Endothelial cell of umbilical vein (primary cell): ENCODE measurements around the gene SHISA9. TPM values are rescaled to one million over a fixed set of nuclear protein-coding genes. Genes with fewer than 3 reads are reported as not detected.

Experiments
- BruUV-seq: library from RNA; stranded (reverse); fragments of 400-500 nt; replicated peaks from 2 replicates; lab custom pipeline; 2021; lab: Mats Ljungman, UMichigan
- CTCF ChIA-PET: fragments of 300-600, 350-600 bp; sonication (Branson Sonifier 250); formaldehyde crosslinking; loops from one replicate; lab custom pipeline; 2021; ENCODE audit warnings: antibody characterized with exemption, inconsistent platforms; lab: Charles Lee
- POLR2A ChIA-PET: fragments of 300-600, 350-600 bp; sonication (Branson Sonifier 250); formaldehyde crosslinking; loops from one replicate; lab custom pipeline; 2021; ENCODE audit warnings: antibody characterized with exemption, inconsistent platforms; lab: Charles Lee
- DNase-seq: peaks from one replicate; pipeline ENCODE4 v3.0.0-alpha.2; 2011; ENCODE audit warnings: low read depth, low spot score
- FAIRE-seq: peaks from 2 replicates; lab custom pipeline; 2011; peaks lifted over from hg19 to GRCh38; lab: Jason Lieb, UNC
- H2AFZ ChIP-seq: 2 replicates; pipeline ENCODE4 v1.6.0; 2012; ENCODE audit warnings: low read depth, low read length, control low read depth, inconsistent platforms
- H3K27ac ChIP-seq: 2 replicates; pipeline ENCODE4 v1.5.1; 2011; ENCODE audit warnings: low read depth, mild to moderate bottlenecking, control low read depth, low read length, moderate library complexity; ENCODE audit not compliant: insufficient read depth
- H3K27me3 ChIP-seq, 2 experiments: 2 replicates each; pipeline versions ENCODE4 v1.6.0 to v1.6.1; 2011; ENCODE audit warnings: low read length in 2 of 2, mixed read lengths in 1 of 2; ENCODE audit not compliant: control insufficient read depth in 2 of 2, insufficient read depth in 2 of 2
- H3K36me3 ChIP-seq, 2 experiments: 2 replicates in 1 of 2; 3 replicates in 1 of 2; pipeline ENCODE4 v1.5.1; 2011; ENCODE audit warnings: low read length in 2 of 2, mild to moderate bottlenecking in 1 of 2, moderate library complexity in 1 of 2; ENCODE audit not compliant: control insufficient read depth in 2 of 2, insufficient read depth in 2 of 2; ENCODE audit errors: extremely low read depth in 1 of 2
- H3K4me1 ChIP-seq: 3 replicates; pipeline ENCODE4 v1.5.1; 2011; ENCODE audit warnings: mild to moderate bottlenecking, low read length; ENCODE audit not compliant: control insufficient read depth, insufficient read depth; ENCODE audit errors: extremely low read depth
- H3K4me2 ChIP-seq: 2 replicates; pipeline ENCODE4 v1.6.1; 2011; ENCODE audit warnings: low read length, control low read depth, mixed read lengths; ENCODE audit not compliant: insufficient read depth
- H3K4me3 ChIP-seq, 3 experiments: fragments of 200-600 bp in 1 of 3; sonication (generic), shearing (Covaris generic) in 1 of 3; replicated peaks in 1 of 3; 2 replicates each; pipeline ENCODE4 v1.5.1; 2011 to 2016; ENCODE audit warnings: control low read depth in 3 of 3, low read length in 3 of 3, mild to moderate bottlenecking in 2 of 3, inconsistent platforms in 1 of 3, low read depth in 1 of 3, moderate library complexity in 1 of 3; ENCODE audit not compliant: insufficient read depth in 1 of 3
- H3K79me2 ChIP-seq: 2 replicates; pipeline ENCODE4 v1.6.0; 2012; ENCODE audit warnings: low read length, inconsistent platforms; ENCODE audit not compliant: control insufficient read depth, insufficient read depth
- H3K9ac ChIP-seq: replicated peaks from 2 replicates; pipeline ENCODE3; 2011; ENCODE audit warnings: low read length, control low read depth; ENCODE audit not compliant: insufficient read depth; ENCODE audit errors: extremely low read depth
- H3K9me1 ChIP-seq: replicated peaks from 3 replicates; pipeline ENCODE4 v1.6.0; 2011; ENCODE audit warnings: mild to moderate bottlenecking, low read length; ENCODE audit not compliant: control insufficient read depth, insufficient read depth; ENCODE audit errors: extremely low read depth
- H3K9me3 ChIP-seq: replicated peaks from 2 replicates; pipeline ENCODE4 v1.5.1; 2012; ENCODE audit warnings: low read length, inconsistent platforms; ENCODE audit not compliant: control insufficient read depth, insufficient read depth
- H4K20me1 ChIP-seq: replicated peaks from 2 replicates; pipeline ENCODE3; 2011; ENCODE audit warnings: mild to moderate bottlenecking, low read length; ENCODE audit not compliant: control insufficient read depth, insufficient read depth; ENCODE audit errors: extremely low read depth
- EZH2 ChIP-seq: IDR thresholded peaks from 2 replicates; pipeline ENCODE4 v1.6.1; 2012; ENCODE audit warnings: borderline replicate concordance, low read depth, mild to moderate bottlenecking, moderate library complexity, low read length, inconsistent platforms; ENCODE audit not compliant: severe bottlenecking
- FOS ChIP-seq: IDR thresholded peaks from 2 replicates; pipeline ENCODE4 v1.6.1; 2011; ENCODE audit warnings: mild to moderate bottlenecking, low read length, moderate library complexity, borderline replicate concordance; ENCODE audit not compliant: insufficient read depth
- GATA2 ChIP-seq: IDR thresholded peaks from 2 replicates; pipeline ENCODE4 v1.7.0; 2011; ENCODE audit warnings: low read depth, mild to moderate bottlenecking, moderate library complexity, mixed read lengths, low read length; ENCODE audit not compliant: insufficient read length, insufficient read depth
- JUN ChIP-seq: IDR thresholded peaks from 2 replicates; pipeline ENCODE4 v1.6.1; 2011; ENCODE audit warnings: borderline replicate concordance, low read depth; ENCODE audit not compliant: insufficient read length, insufficient read depth
- MYC ChIP-seq: IDR thresholded peaks from one replicate; pipeline ENCODE4 v1.6.1; 2011; ENCODE audit warnings: mild to moderate bottlenecking, low read depth, low read length
- POLR2A ChIP-seq: IDR thresholded peaks from 2 replicates; pipeline ENCODE4 v1.6.1; 2012; ENCODE audit warnings: low read depth, mild to moderate bottlenecking, control low read depth, low read length
- POLR2AphosphoS5 ChIP-seq: IDR thresholded peaks from 2 replicates; pipeline ENCODE4 v1.6.1; 2012; ENCODE audit warnings: low read depth, mild to moderate bottlenecking, control low read depth, low read length, moderate library complexity; ENCODE audit not compliant: insufficient read depth
- dilution Hi-C: fragments of 300-500 bp; cut with MboI; formaldehyde crosslinking; loops from one replicate; pipeline ENCODE4 v1.15.0; 2019; ENCODE audit warnings: low sequenced_read_pairs; ENCODE audit not compliant: extremely low pct_ligation_motif_present
- intact Hi-C: fragments of 100-400 bp; cut with micrococcal nuclease; formaldehyde crosslinking; loops from one replicate; pipeline ENCODE4 v1.10.0; 2022
- polyA plus RNA-seq, 4 experiments: library from polyadenylated mRNA; depleted of rRNA in 3 of 4; stranded (reverse) in 3 of 4; unstranded in 1 of 4; fragments of >200 nt; gene quantifications; 2 replicates each; pipeline versions ENCODE4 v1.2.1 to v1.2.3, GENCODE V29; 2011 to 2012; ENCODE audit warnings: missing spikeins in 1 of 4
- total RNA-seq: library from RNA; stranded (reverse); gene quantifications from 2 replicates; pipeline ENCODE4 v1.2.3, GENCODE V29; 2021
- TF ChIP-seq, protein P1 (sequence below): IDR thresholded peaks from 2 replicates; pipeline ENCODE4 v1.6.1; 2011; ENCODE audit not compliant: insufficient read depth, insufficient read length
- TF ChIP-seq, protein P2 (sequence below), 2 donors: IDR thresholded peaks; 1 replicate in 1 of 2; 2 replicates in 1 of 2; pipeline ENCODE4 v1.5.1; 2011; ENCODE audit warnings: low read length in 2 of 2, mild to moderate bottlenecking in 2 of 2, moderate library complexity in 2 of 2, control low read depth in 1 of 2, inconsistent platforms in 1 of 2, low read depth in 1 of 2; ENCODE audit not compliant: insufficient read depth in 1 of 2; ENCODE audit errors: extremely low read depth in 1 of 2

Gene SHISA9
- total and polyA plus RNA-seq, 2 donors (not counting 3 experiments of a cell fraction or from before 2014, with no cell fraction given) = not detected

DNA sequence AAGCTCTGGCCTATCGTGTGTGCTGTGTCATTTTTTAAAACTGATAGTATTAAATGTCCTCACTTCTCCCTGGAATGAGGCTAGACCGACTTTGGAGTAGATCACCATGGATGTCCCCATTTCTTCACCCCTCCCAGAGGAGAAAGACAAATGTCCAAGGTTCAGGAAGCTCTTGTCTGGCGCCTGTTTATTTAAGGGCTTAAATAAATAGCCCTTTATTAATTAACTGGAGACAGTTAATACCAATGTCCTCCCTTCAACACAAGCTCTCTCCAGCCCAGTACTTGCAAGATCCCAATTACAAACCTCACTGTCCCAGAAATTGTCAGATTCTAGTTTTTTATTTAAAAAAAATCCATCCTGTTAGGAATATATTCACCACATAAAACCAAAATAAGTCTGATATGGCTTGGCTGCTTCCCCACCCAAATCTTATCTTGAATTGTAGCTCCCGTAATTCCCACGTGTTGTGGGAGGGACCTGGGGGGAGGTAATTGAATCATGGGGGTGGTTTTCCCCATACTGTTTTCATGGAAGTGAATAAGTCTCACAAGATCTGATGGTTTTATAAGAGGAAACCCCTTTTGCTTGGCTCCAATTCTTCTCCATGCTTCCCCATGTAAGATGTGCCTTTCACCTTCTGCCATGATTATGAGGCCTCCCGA, 344.4 kb downstream of the SHISA9 start:
- BruUV-seq = no TSS peak
- Histone ChIP-seq H3K27me3 (no peaks in the 10 kb centered on the region), H3K79me2 (no peaks in the 10 kb centered on the region), H3K4me1 (no peaks in the 10 kb centered on the region), H2AFZ (no peak overlapping the region), H3K27ac (no peak overlapping the region), H3K9ac (no peak overlapping the region), H3K4me3 (no peak overlapping the region), H3K9me1 (no peaks in the 10 kb centered on the region), H3K4me2 (no peak overlapping the region), H4K20me1 (no peaks in the 10 kb centered on the region), H3K9me3 (peaks cover 2% of the 10 kb centered on the region), H3K36me3 (no peaks in the 10 kb centered on the region)
- FAIRE-seq = no peak
- no peak for DNase-seq
- CTCF ChIA-PET = no interaction called here
- POLR2A ChIA-PET = no interaction called here
- intact Hi-C loops = no loop called here
- dilution Hi-C loops = no loop called here
- TF ChIP-seq EZH2 (no peak), JUN (no peak), MYC (no peak), POLR2AphosphoS5 (no peak), POLR2A (no peak), GATA2 (no peak), FOS (no peak)
- TF ChIP-seq, protein P1, sequence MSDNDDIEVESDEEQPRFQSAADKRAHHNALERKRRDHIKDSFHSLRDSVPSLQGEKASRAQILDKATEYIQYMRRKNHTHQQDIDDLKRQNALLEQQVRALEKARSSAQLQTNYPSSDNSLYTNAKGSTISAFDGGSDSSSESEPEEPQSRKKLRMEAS = no peak
- TF ChIP-seq, protein P2, sequence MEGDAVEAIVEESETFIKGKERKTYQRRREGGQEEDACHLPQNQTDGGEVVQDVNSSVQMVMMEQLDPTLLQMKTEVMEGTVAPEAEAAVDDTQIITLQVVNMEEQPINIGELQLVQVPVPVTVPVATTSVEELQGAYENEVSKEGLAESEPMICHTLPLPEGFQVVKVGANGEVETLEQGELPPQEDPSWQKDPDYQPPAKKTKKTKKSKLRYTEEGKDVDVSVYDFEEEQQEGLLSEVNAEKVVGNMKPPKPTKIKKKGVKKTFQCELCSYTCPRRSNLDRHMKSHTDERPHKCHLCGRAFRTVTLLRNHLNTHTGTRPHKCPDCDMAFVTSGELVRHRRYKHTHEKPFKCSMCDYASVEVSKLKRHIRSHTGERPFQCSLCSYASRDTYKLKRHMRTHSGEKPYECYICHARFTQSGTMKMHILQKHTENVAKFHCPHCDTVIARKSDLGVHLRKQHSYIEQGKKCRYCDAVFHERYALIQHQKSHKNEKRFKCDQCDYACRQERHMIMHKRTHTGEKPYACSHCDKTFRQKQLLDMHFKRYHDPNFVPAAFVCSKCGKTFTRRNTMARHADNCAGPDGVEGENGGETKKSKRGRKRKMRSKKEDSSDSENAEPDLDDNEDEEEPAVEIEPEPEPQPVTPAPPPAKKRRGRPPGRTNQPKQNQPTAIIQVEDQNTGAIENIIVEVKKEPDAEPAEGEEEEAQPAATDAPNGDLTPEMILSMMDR (IDR thresholded peaks at IDR 0.05; ENCODE audit: extremely low read depth in 1 of 2, insufficient read depth in 1 of 2, low read depth in 1 of 2, low read length in 2 of 2) = no peak
